G401.6 (cell line): Measurements from ENCODE around the gene NAA60.
"Not testable (repeated sequence)": the region's sequence is repeated elsewhere in the genome, so short reads cannot be mapped to it uniquely, and the experiment has no call there.

Experiments used
- FAIRE-seq: peaks from 2 replicates; lab custom pipeline; 2012; peaks lifted over from hg19 to GRCh38; lab: Jason Lieb, UNC

Gene NAA60

GRCh38 chr16:3484318-3485096, 41.0 kb downstream of the NAA60 start:
- no peak for FAIRE-seq

GRCh38 chr16:3485097-3485745, 41.7 kb downstream of the NAA60 start:
- no peak for FAIRE-seq

- FAIRE-seq, result no peak
Measured at GRCh38 chr16:3485821-3486505, 42.5 kb downstream of the NAA60 start.

GRCh38 chr16:3486506-3487215, 43.2 kb downstream of the NAA60 start:
- no peak for FAIRE-seq

- no peak for FAIRE-seq
Measured at GRCh38 chr16:3487521-3488410, 44.3 kb downstream of the NAA60 start.

GRCh38 chr16:3488801-3489200, 45.3 kb downstream of the NAA60 start:
- FAIRE-seq, result no peak

- no peak for FAIRE-seq
Measured at GRCh38 chr16:3490911-3491629, 47.6 kb downstream of the NAA60 start.

GRCh38 chr16:3492356-3492755, 48.9 kb downstream of the NAA60 start:
- no peak for FAIRE-seq

GRCh38 chr16:3494386-3494973, 51.0 kb downstream of the NAA60 start:
- FAIRE-seq, result no peak

- no peak for FAIRE-seq
Measured at GRCh38 chr16:3495176-3495575, 51.7 kb downstream of the NAA60 start, which contains the start of gene C16orf90. Gene C16orf90, minus strand, starts transcription at chr16:3495489. Its CDS starts 68 bp downstream, at chr16:3495421.

- no peak for FAIRE-seq
Measured at GRCh38 chr16:3496386-3496785, 52.9 kb downstream of the NAA60 start.

GRCh38 chr16:3497771-3498170, 54.3 kb downstream of the NAA60 start:
- no peak for FAIRE-seq

- no peak for FAIRE-seq
Measured at GRCh38 chr16:3498988-3499387, 55.5 kb downstream of the NAA60 start.

GRCh38 chr16:3501412-3501761, 57.9 kb downstream of the NAA60 start:
- not testable (repeated sequence) for FAIRE-seq

GRCh38 chr16:3501783-3502400, 58.4 kb downstream of the NAA60 start:
- FAIRE-seq, result no peak

- no peak for FAIRE-seq
Measured at GRCh38 chr16:3503523-3503922, 60.0 kb downstream of the NAA60 start.

- FAIRE-seq, result no peak
Measured at GRCh38 chr16:3508736-3509135, 65.3 kb downstream of the NAA60 start.

GRCh38 chr16:3509470-3509928, 66.0 kb downstream of the NAA60 start:
- FAIRE-seq, result no peak

GRCh38 chr16:3510416-3510815, 66.9 kb downstream of the NAA60 start:
- no peak for FAIRE-seq
